Testis (tissue), 3 donors: ENCODE results near the gene SH3RF1. TPM values are rescaled to one million over a fixed set of nuclear protein-coding genes. Genes with fewer than 3 reads are reported as not detected.

Experiments used
- DNase-seq: peaks from one replicate; pipeline ENCODE4 v3.0.0-alpha.2; 2019
- H3K27ac ChIP-seq, 2 donors: fragments of 200-600 bp; sonication (generic); one replicate each; pipeline ENCODE4 v1.5.1; 2019
- H3K27me3 ChIP-seq: fragments of 200-600 bp; sonication (generic); one replicate; pipeline ENCODE4 v1.5.1; 2019
- H3K36me3 ChIP-seq: fragments of 200-600 bp; sonication (generic); one replicate; pipeline ENCODE4 v1.5.1; 2017; ENCODE audit warnings: low read depth; ENCODE audit errors: missing control alignments
- H3K4me1 ChIP-seq: fragments of 200-600 bp; sonication (generic); one replicate; pipeline ENCODE4 v1.5.1; 2019
- H3K4me3 ChIP-seq, 2 donors: fragments of 200-600 bp; sonication (generic); one replicate each; pipeline ENCODE4 v1.5.1; 2017 to 2019
- H3K9me3 ChIP-seq: fragments of 200-600 bp; sonication (generic); one replicate; pipeline ENCODE4 v1.5.1; 2017
- CTCF ChIP-seq, 3 experiments: fragments of 450-650 bp in 2 of 3; fragments of 200-600 bp in 1 of 3; sonication (generic) in 1 of 3; IDR thresholded peaks; one replicate each; pipeline ENCODE4 v1.5.1; 2016 to 2019; ENCODE audit warnings: antibody characterized with exemption in 3 of 3, mild to moderate bottlenecking in 2 of 3, moderate library complexity in 1 of 3
- POLR2A ChIP-seq: fragments of 450-650 bp; IDR thresholded peaks from one replicate; pipeline ENCODE4 v1.6.1; 2017; ENCODE audit warnings: antibody characterized with exemption, mild to moderate bottlenecking, moderate library complexity
- WGBS, 2 donors: methylation state at CpG; one replicate each; pipeline ENCODE4 v1.1.5; 2018; 5-methylcytosine and 5-hydroxymethylcytosine counted together
- intact Hi-C: fragments of 100-400 bp; cut with DNase I; formaldehyde crosslinking; loops from one replicate; pipeline ENCODE4 v1.15.1; 2023; ENCODE audit warnings: low total_unique reads
- polyA plus RNA-seq: library from polyadenylated mRNA; stranded (reverse); fragments of 350-450 nt; fragmentation: Illumina TruSeq; extraction: RNeasy Lipid Tissue Mini Kit (QIAGEN cat#74804); gene quantifications from one replicate; pipeline ENCODE4 v1.2.3, GENCODE V29; 2014; ENCODE audit warnings: low read depth, low replicate concordance; ENCODE audit not compliant: insufficient read depth
- total RNA-seq, 2 donors: library from RNA; depleted of rRNA; stranded (reverse); fragments of >200 nt; gene quantifications; one replicate each; pipeline ENCODE4 v1.2.3, GENCODE V29; 2016

SH3RF1 gene
- total and polyA plus RNA-seq, 3 donors from 2014 or later, result 15.1 to 38.9 (median 26.4) TPM

- peaks cover 5% of the 10 kb centered on the region for H3K4me1 ChIP-seq
- H3K4me3 ChIP-seq, result no peak overlapping the region
- no peaks in the 10 kb centered on the region for H3K27me3 ChIP-seq
- WGBS, 2 donors, result 82 to 90% methylated on average over 6 of the region's 6 CpGs
- TF ChIP-seq POLR2A, result no peak
- no peak for TF ChIP-seq CTCF (IDR thresholded peaks at IDR 0.05)
- no peaks in the 10 kb centered on the region for H3K9me3 ChIP-seq
- H3K27ac ChIP-seq, result no peak overlapping the region
- intact Hi-C loops, result no loop called here
- no peak for DNase-seq
- H3K36me3 ChIP-seq, result no peaks in the 10 kb centered on the region
Observed at GRCh38 chr4:169312690-169313422, 42.1 kb upstream of the SH3RF1 start.

GRCh38 chr4:169311643-169312365 is 41.0 kb upstream of the SH3RF1 start:
- Histone ChIP-seq H3K27ac (no peak overlapping the region), H3K36me3 (no peaks in the 10 kb centered on the region)
- peak; percentile 39 for DNase-seq

GRCh38 chr4:169309326-169309967 is 38.7 kb upstream of the SH3RF1 start:
- TF ChIP-seq CTCF (IDR thresholded peaks at IDR 0.05), result no peak
- TF ChIP-seq POLR2A, result no peak
- Histone ChIP-seq H3K9me3 (no peaks in the 10 kb centered on the region), H3K36me3 (no peaks in the 10 kb centered on the region), H3K27ac (no peak overlapping the region), H3K27me3 (no peaks in the 10 kb centered on the region), H3K4me1 (no peaks in the 10 kb centered on the region), H3K4me3 (no peak overlapping the region)
- no peak for DNase-seq
- 91 to 94% methylated on average over 12 of the region's 12 CpGs for WGBS, 2 donors
- intact Hi-C loops, result no loop called here

More at GRCh38 chr4:169311643-169312365, 41.0 kb upstream of the SH3RF1 start:
- Histone ChIP-seq H3K9me3 (no peaks in the 10 kb centered on the region), H3K4me1 (peaks cover 5% of the 10 kb centered on the region), H3K27me3 (no peaks in the 10 kb centered on the region), H3K4me3 (no peak overlapping the region)
- TF ChIP-seq POLR2A (no peak), CTCF (IDR thresholded peaks at IDR 0.05) (peak; percentile 20 to 65 (median 34))
- 74 to 75% methylated on average over 11 to 12 of the region's 12 CpGs for whole genome bisulfite sequencing, 2 donors
- intact Hi-C loops, result no loop called here

- H3K4me3 ChIP-seq, result no peak overlapping the region
- H3K36me3 ChIP-seq, result no peaks in the 10 kb centered on the region
- H3K9me3 ChIP-seq, result no peaks in the 10 kb centered on the region
- no peak for TF ChIP-seq POLR2A
- TF ChIP-seq CTCF (IDR thresholded peaks at IDR 0.05), result no peak
- intact Hi-C loops, result no loop called here
- WGBS, 2 donors, result 88 to 97% methylated on average over 2 of the region's 2 CpGs
- no peaks in the 10 kb centered on the region for H3K4me1 ChIP-seq
- no peaks in the 10 kb centered on the region for H3K27me3 ChIP-seq
- DNase-seq, result no peak
- H3K27ac ChIP-seq, result no peak overlapping the region
Observed at GRCh38 chr4:169307576-169307975, 36.8 kb upstream of the SH3RF1 start.
